Measurements from ENCODE around the gene EFCAB9.

Gene EFCAB9

GRCh38 chr5:172243302-172243701 is 49.3 kb downstream of the EFCAB9 start:
- no peak for DNase-seq (ENCODE audit: low read depth)

- DNase-seq (ENCODE audit: low read depth) = no peak
Observed at GRCh38 chr5:172245046-172245445, 51.1 kb downstream of the EFCAB9 start.

- DNase-seq (ENCODE audit: low read depth) = no peak
Observed at GRCh38 chr5:172245703-172246125, 51.7 kb downstream of the EFCAB9 start.

- DNase-seq (ENCODE audit: low read depth) = no peak
Observed at GRCh38 chr5:172248637-172249036, 54.7 kb downstream of the EFCAB9 start.

- no peak for DNase-seq (ENCODE audit: low read depth)
Observed at GRCh38 chr5:172251419-172251818, 57.4 kb downstream of the EFCAB9 start.

- no peak for DNase-seq (ENCODE audit: low read depth)
Observed at GRCh38 chr5:172252501-172252900, 58.5 kb downstream of the EFCAB9 start.

Data from activated gamma-delta T cell treated with anti-CD3 and anti-CD28 coated beads, Interleukin-2, amount 50 U/mL, for 16 hours (primary cell).